ENCODE measurements around the gene RABEP2. TPM values are rescaled to one million over a fixed set of nuclear protein-coding genes. Genes with fewer than 3 reads are reported as not detected.

RABEP2 gene
- total RNA-seq, 1 experiment from 2014 or later = 17.5 TPM

- no peaks in the 10 kb centered on the region for H3K4me1 ChIP-seq (ENCODE audit: insufficient read depth, low read length)
- no peak overlapping the region for H3T11ph ChIP-seq (ENCODE audit: low read length)
- H3K79me1 ChIP-seq (ENCODE audit: insufficient read depth, low read depth, low read length, poor library complexity, severe bottlenecking) = no peaks in the 10 kb centered on the region
- H3K23ac ChIP-seq (ENCODE audit: insufficient read length, low read depth, low read length) = no peak overlapping the region
- no peaks in the 10 kb centered on the region for H3K79me2 ChIP-seq (ENCODE audit: insufficient read depth, low read length)
- no peaks in the 10 kb centered on the region for H4K20me1 ChIP-seq (ENCODE audit: control insufficient read depth, insufficient read depth, insufficient read length)
- no peak overlapping the region for H3K4ac ChIP-seq (ENCODE audit: low read depth, low read length)
- Mint-ChIP-seq H3K27me3 (ENCODE audit: low read depth) (no peaks in the 10 kb centered on the region), H3K27ac (no peak overlapping the region; a peak in 2 of 7 replicates), H3K36me3 (ENCODE audit: insufficient read depth in 1 of 3, low read depth in 3 of 3) (peaks cover 2 to 33% (median 15%) of the 10 kb centered on the region in 3 experiments; a peak in 5 of 7 replicates), H3K4me3 (no peak overlapping the region), H3K4me1 (no peaks in the 10 kb centered on the region), H3K9me3 (no peaks in the 10 kb centered on the region)
- no peaks in the 10 kb centered on the region for H3K9me3 ChIP-seq (ENCODE audit: control insufficient read depth, low read depth, low read length)
- H2BK120ac ChIP-seq (ENCODE audit: low read depth, low read length, poor library complexity, severe bottlenecking) = no peak overlapping the region
- H4K8ac ChIP-seq (replicated peaks; ENCODE audit: insufficient read length, low read depth, low read length) = no peak overlapping the region
- no peak overlapping the region for H2BK15ac ChIP-seq (ENCODE audit: low read depth, low read length)
- no CpG with 5 or more reads among the region's 19 CpGs for WGBS (ENCODE audit: extremely low coverage, insufficient read length, low lambda C conversion rate)
- no peak overlapping the region for H2AFZ ChIP-seq (ENCODE audit: low read length)
- H2BK12ac ChIP-seq (ENCODE audit: insufficient read length, low read depth, low read length) = no peak overlapping the region
- no peak overlapping the region for H3K18ac ChIP-seq (ENCODE audit: insufficient read length, low read depth, low read length)
- no peak overlapping the region for H3K27ac ChIP-seq (ENCODE audit: insufficient read length, low read depth, low read length)
- H2BK5ac ChIP-seq (ENCODE audit: insufficient read length, low read length) = no peak overlapping the region
- no peak overlapping the region for H3K14ac ChIP-seq (ENCODE audit: insufficient read depth, low read length)
- no peak overlapping the region for H4K5ac ChIP-seq (ENCODE audit: insufficient read length, low read depth, low read length)
- H3K4me2 ChIP-seq (ENCODE audit: insufficient read depth, insufficient read length, low read length) = no peak overlapping the region
- no peak overlapping the region for H2AK5ac ChIP-seq (ENCODE audit: insufficient read length, low read length)
- no peaks in the 10 kb centered on the region for H3K23me2 ChIP-seq (ENCODE audit: insufficient read length, low read depth, low read length, poor library complexity, severe bottlenecking)
- H2BK20ac ChIP-seq (ENCODE audit: low read depth, low read length, poor library complexity, severe bottlenecking) = no peak overlapping the region
- no peaks in the 10 kb centered on the region for H3K27me3 ChIP-seq (ENCODE audit: insufficient read depth, low read length)
- no peak overlapping the region for H4K91ac ChIP-seq (ENCODE audit: insufficient read length, low read depth, low read length)
- no peak overlapping the region for H3K56ac ChIP-seq (ENCODE audit: insufficient read length, low read depth, low read length)
- no peak for DNase-seq
- no peak for TF ChIP-seq CTCF (conservative IDR thresholded peaks at IDR 0.05)
- no peak overlapping the region for H3K9ac ChIP-seq (ENCODE audit: extremely low read depth, insufficient read length, low read length)
Observed at GRCh38 chr16:28910086-28911031, 14.7 kb downstream of the RABEP2 start.
